IMR-90 (cell line): ENCODE results near the gene EPB41L5. TPM values are rescaled to one million over a fixed set of nuclear protein-coding genes. Genes with fewer than 3 reads are reported as not detected.
A peak's percentile ranks its signal among the peaks of the same experiment; 100 is the strongest.

Experiments
- ATAC-seq: fragments of 200-7000 bp; cut with Tn5 transposase; 2 replicates; pipeline ENCODE4 v1.9.1; 2020; ENCODE audit warnings: low read depth, mild to moderate bottlenecking, moderate library complexity
- BruUV-seq: library from RNA; stranded (reverse); fragments of 400-500 nt; replicated peaks from 2 replicates; lab custom pipeline; 2021; lab: Mats Ljungman, UMichigan
- CTCF ChIA-PET: fragments of 300-600 bp; formaldehyde crosslinking; extraction: SDS; loops from one replicate; lab custom pipeline; 2021; ENCODE audit warnings: antibody characterized with exemption; lab: Yijun Ruan, JAX
- POLR2A ChIA-PET: fragments of 300-600 bp; sonication (Branson Sonifier 250); formaldehyde crosslinking; loops from one replicate; lab custom pipeline; 2022; ENCODE audit warnings: antibody characterized with exemption; ENCODE audit not compliant: unreplicated experiment; lab: Charles Lee
- DNase-seq: peaks from one replicate; pipeline ENCODE4 v3.0.0; 2013
- H2AFZ ChIP-seq: replicated peaks from 2 replicates; pipeline ENCODE3; 2013; ENCODE audit warnings: low read length, mild to moderate bottlenecking; ENCODE audit not compliant: poor library complexity
- H2AK5ac ChIP-seq: 2 replicates; pipeline ENCODE4 v1.6.1; 2013; ENCODE audit warnings: low read depth, low read length, inconsistent platforms
- H2AK9ac ChIP-seq: replicated peaks from 2 replicates; pipeline ENCODE3; 2013; ENCODE audit warnings: mild to moderate bottlenecking, low read depth, low read length, moderate library complexity; ENCODE audit not compliant: poor library complexity
- H2BK120ac ChIP-seq: 2 replicates; pipeline ENCODE4 v1.6.1; 2013; ENCODE audit warnings: low read depth, low read length, inconsistent platforms
- H2BK15ac ChIP-seq: 3 replicates; pipeline ENCODE4 v1.6.1; 2013; ENCODE audit warnings: low read depth, low read length, inconsistent platforms
- H2BK20ac ChIP-seq: 2 replicates; pipeline ENCODE4 v1.6.1; 2013; ENCODE audit warnings: low read depth, mild to moderate bottlenecking, inconsistent platforms, low read length, moderate library complexity
- H2BK5ac ChIP-seq: 2 replicates; pipeline ENCODE4 v1.6.1; 2013; ENCODE audit warnings: mild to moderate bottlenecking, low read depth, low read length, inconsistent platforms; ENCODE audit not compliant: poor library complexity, severe bottlenecking
- H3K14ac ChIP-seq: replicated peaks from 2 replicates; pipeline ENCODE4 v1.6.1; 2013; ENCODE audit warnings: low read depth, low read length, inconsistent platforms
- H3K18ac ChIP-seq: 2 replicates; pipeline ENCODE4 v1.6.1; 2013; ENCODE audit warnings: low read depth, low read length, control low read depth
- H3K23ac ChIP-seq: 2 replicates; pipeline ENCODE4 v1.6.1; 2013; ENCODE audit warnings: low read depth, low read length, inconsistent platforms
- H3K27ac ChIP-seq: 2 replicates; pipeline ENCODE4 v1.5.1; 2013; ENCODE audit warnings: mild to moderate bottlenecking, control low read depth, low read length; ENCODE audit not compliant: insufficient read depth
- H3K27me3 ChIP-seq: 2 replicates; pipeline ENCODE4 v1.6.1; 2013; ENCODE audit warnings: low read length; ENCODE audit not compliant: control insufficient read depth, insufficient read depth
- H3K36me3 ChIP-seq: 2 replicates; pipeline ENCODE4 v1.6.1; 2013; ENCODE audit warnings: low read length, mixed read lengths; ENCODE audit not compliant: control insufficient read depth, insufficient read depth
- H3K4ac ChIP-seq: 2 replicates; pipeline ENCODE4 v1.6.1; 2013; ENCODE audit warnings: low read depth, low read length, inconsistent platforms
- H3K4me1 ChIP-seq: 2 replicates; pipeline ENCODE4 v1.6.1; 2013; ENCODE audit warnings: low read length, mixed read lengths; ENCODE audit not compliant: control insufficient read depth, insufficient read depth
- H3K4me2 ChIP-seq: 2 replicates; pipeline ENCODE4 v1.6.1; 2013; ENCODE audit warnings: low read depth, mild to moderate bottlenecking, control low read depth, low read length, moderate library complexity
- H3K4me3 ChIP-seq: 2 replicates; pipeline ENCODE4 v1.5.1; 2013; ENCODE audit warnings: low read depth, mild to moderate bottlenecking, control low read depth, low read length, moderate library complexity; ENCODE audit not compliant: insufficient read depth
- H3K56ac ChIP-seq: 2 replicates; pipeline ENCODE4 v1.6.1; 2013; ENCODE audit warnings: low read length, inconsistent platforms; ENCODE audit not compliant: insufficient read depth; ENCODE audit errors: extremely low read depth
- H3K79me1 ChIP-seq, 2 experiments: 2 replicates each; pipeline ENCODE4 v1.6.1; 2013; ENCODE audit warnings: low read length in 2 of 2, inconsistent platforms in 1 of 2, low read depth in 1 of 2
- H3K9ac ChIP-seq: 2 replicates; pipeline ENCODE4 v1.6.1; 2013; ENCODE audit warnings: low read depth, low read length, control low read depth
- H3K9me1 ChIP-seq: 2 replicates; pipeline ENCODE4 v1.6.1; 2013; ENCODE audit warnings: low read length, inconsistent platforms; ENCODE audit not compliant: insufficient read depth
- H3K9me3 ChIP-seq: 2 replicates; pipeline ENCODE4 v1.6.1; 2013; ENCODE audit warnings: low read length; ENCODE audit not compliant: control insufficient read depth, insufficient read depth
- H4K20me1 ChIP-seq: 2 replicates; pipeline ENCODE4 v1.6.1; 2013; ENCODE audit warnings: low read length, inconsistent platforms; ENCODE audit not compliant: insufficient read depth
- H4K5ac ChIP-seq: 2 replicates; pipeline ENCODE4 v1.6.1; 2013; ENCODE audit warnings: mild to moderate bottlenecking, low read depth, low read length, control low read depth
- H4K8ac ChIP-seq, 2 experiments: 2 replicates each; pipeline ENCODE4 v1.6.1; 2013; ENCODE audit warnings: low read depth in 2 of 2, low read length in 2 of 2, control low read depth in 1 of 2, inconsistent platforms in 1 of 2
- H4K91ac ChIP-seq: 2 replicates; pipeline ENCODE4 v1.6.1; 2013; ENCODE audit warnings: low read depth, low read length, inconsistent platforms; ENCODE audit not compliant: insufficient read depth
- CEBPB ChIP-seq: IDR thresholded peaks from 2 replicates; pipeline ENCODE4 v1.6.1; 2012; ENCODE audit warnings: low read depth, low read length, improper control_type of control experiment
- CHD1 ChIP-seq: IDR thresholded peaks from 2 replicates; pipeline ENCODE4 v1.6.1; 2012; ENCODE audit warnings: low read depth, low read length, improper control_type of control experiment
- FOS ChIP-seq: fragments of 150-350 bp; IDR thresholded peaks from 2 replicates; pipeline ENCODE4 v1.6.1; 2016; ENCODE audit warnings: low read depth, low read length
- MAFK ChIP-seq: IDR thresholded peaks from 2 replicates; pipeline ENCODE4 v1.6.1; 2012; ENCODE audit warnings: low read depth, low read length, improper control_type of control experiment
- MXI1 ChIP-seq: IDR thresholded peaks from 2 replicates; pipeline ENCODE4 v1.6.1; 2012; ENCODE audit warnings: low read depth, mild to moderate bottlenecking, low read length, moderate library complexity, borderline replicate concordance
- NFE2L2 ChIP-seq: fragments of 150-350 bp; IDR thresholded peaks from 2 replicates; pipeline ENCODE4 v1.6.1; 2016; ENCODE audit warnings: low read depth, mild to moderate bottlenecking, low read length
- POLR2A ChIP-seq: IDR thresholded peaks from 2 replicates; pipeline ENCODE4 v1.6.1; 2012; ENCODE audit warnings: mild to moderate bottlenecking, low read depth, low read length
- RAD21 ChIP-seq: IDR thresholded peaks from 2 replicates; pipeline ENCODE4 v1.6.1; 2012; ENCODE audit warnings: low read length, improper control_type of control experiment
- RCOR1 ChIP-seq: IDR thresholded peaks from 2 replicates; pipeline ENCODE4 v1.6.1; 2012; ENCODE audit warnings: mild to moderate bottlenecking, low read length, improper control_type of control experiment; ENCODE audit not compliant: insufficient replicate concordance
- RFX5 ChIP-seq: IDR thresholded peaks from 2 replicates; pipeline ENCODE4 v1.8.0; 2012; ENCODE audit warnings: low read depth, mild to moderate bottlenecking, low read length, moderate library complexity
- SMC3 ChIP-seq: fragments of 150-350 bp; IDR thresholded peaks from 2 replicates; pipeline ENCODE4 v1.6.1; 2016; ENCODE audit warnings: low read depth, mild to moderate bottlenecking, antibody characterized with exemption, low read length, moderate library complexity
- USF2 ChIP-seq: fragments of 150-350 bp; IDR thresholded peaks from 2 replicates; pipeline ENCODE4 v1.6.1; 2017; ENCODE audit warnings: mild to moderate bottlenecking, antibody characterized with exemption, low read length, low read depth
- WGBS, 2 experiments: methylation state at CpG; one replicate each; pipeline versions ENCODE4 v1.1.5 to v1.1.7; 2013; ENCODE audit warnings: missing lambda C conversion rate in 2 of 2; ENCODE audit not compliant: insufficient read length in 1 of 2; ENCODE audit errors: extremely low coverage in 2 of 2; 5-methylcytosine and 5-hydroxymethylcytosine counted together
- dilution Hi-C: fragments of 300-500 bp; cut with HindIII; formaldehyde crosslinking; loops from one replicate; pipeline ENCODE4 v1.14.3; 2018; ENCODE audit warnings: low sequenced_read_pairs; ENCODE audit not compliant: unreplicated experiment
- in situ Hi-C: fragments of 300-500 bp; cut with MboI; formaldehyde crosslinking; loops from 3 replicates; pipeline ENCODE4 v1.14.3; 2019; ENCODE audit warnings: low sequenced_read_pairs, inconsistent platforms, mixed read lengths
- intact Hi-C: fragments of 100-400 bp; cut with micrococcal nuclease; formaldehyde crosslinking; loops from 2 replicates; pipeline ENCODE4 v1.10.0; 2022
- polyA plus RNA-seq, 3 experiments: library from polyadenylated mRNA; depleted of rRNA; stranded (reverse); fragments of >200 nt; gene quantifications; 2 replicates each; pipeline ENCODE4 v1.2.3, GENCODE V29; 2012; ENCODE audit warnings: low replicate concordance in 1 of 3
- total RNA-seq: library from RNA; depleted of rRNA; stranded (reverse); fragments of >200 nt; gene quantifications from 2 replicates; pipeline ENCODE4 v1.2.3, GENCODE V29; 2012
- TF ChIP-seq, protein P1 (sequence below): fragments of 150-350 bp; IDR thresholded peaks from 2 replicates; pipeline ENCODE4 v1.6.1; 2016; ENCODE audit warnings: low read depth, mild to moderate bottlenecking, low read length, moderate library complexity, borderline replicate concordance

EPB41L5 gene
- total and polyA plus RNA-seq, 2 of the 4 experiments (the other 2 are of a cell fraction) = 5.1 to 10.6 TPM

DNA sequence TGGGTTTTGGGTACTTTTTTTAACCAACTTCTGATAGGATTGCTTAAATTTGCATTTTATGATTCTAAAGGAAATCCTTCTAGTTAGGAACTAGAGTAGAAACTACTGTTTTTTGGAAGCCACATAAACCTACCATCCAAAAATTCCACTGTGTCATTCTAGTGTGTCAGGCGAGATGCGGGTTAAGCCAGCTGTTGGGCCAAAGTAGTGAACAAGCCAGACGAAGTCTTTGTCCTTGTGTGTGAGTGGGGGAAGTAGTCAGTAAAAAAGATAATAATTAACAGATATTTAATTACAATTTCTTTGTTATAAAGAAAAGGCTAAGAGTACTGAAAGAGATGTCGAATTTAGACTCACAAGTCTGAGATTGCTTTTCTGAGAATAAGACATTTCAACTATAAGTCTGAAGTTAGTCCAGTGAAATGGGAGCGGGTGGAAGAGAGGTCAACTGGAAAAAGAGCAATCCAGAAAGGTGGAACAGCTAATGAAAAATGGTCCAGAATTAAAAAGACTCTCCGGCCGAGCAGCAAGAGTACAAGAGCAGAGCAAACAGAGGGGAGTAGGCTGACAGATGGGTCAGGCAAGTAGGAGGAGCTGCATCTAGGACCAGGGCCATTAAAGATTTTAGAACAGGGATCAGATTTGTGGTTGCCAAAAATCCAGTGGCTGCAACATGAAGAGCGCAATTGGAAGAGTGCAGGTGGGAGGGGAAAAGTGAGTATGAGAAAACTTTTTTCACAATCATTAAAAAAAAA is 1.5 kb downstream of the EPB41L5 start:
- Histone ChIP-seq H3K4me1 (peaks cover 4% of the 10 kb centered on the region; the same call in 1 of the 2 replicates), H2BK15ac (no peak overlapping the region), H3K4ac (no peak overlapping the region), H3K27me3 (no peaks in the 10 kb centered on the region), H2AFZ (no peak overlapping the region), H3K9ac (no peak overlapping the region), H4K20me1 (peaks cover 4% of the 10 kb centered on the region; the same call in 1 of the 2 replicates), H2BK5ac (no peak overlapping the region), H3K4me2 (peak overlapping the region; percentile 92), H4K5ac (no peak overlapping the region), H3K18ac (no peak overlapping the region), H4K8ac (no peak overlapping the region), H2BK20ac (peak overlapping the region; percentile 37), H2AK5ac (no peak overlapping the region), H3K79me1 (peaks cover 7 to 33% of the 10 kb centered on the region in 2 experiments), H2AK9ac (no peak overlapping the region), H3K56ac (no peak overlapping the region), H2BK120ac (no peak overlapping the region), H3K14ac (0 out of 2 replicates have a peak overlapping the region, but pooled peaks have one; percentile 8), H3K9me1 (no peaks in the 10 kb centered on the region), H3K23ac (no peak overlapping the region), H3K36me3 (no peaks in the 10 kb centered on the region), H4K91ac (no peak overlapping the region), H3K9me3 (no peaks in the 10 kb centered on the region), H3K27ac (no peak overlapping the region), H3K4me3 (peak overlapping the region; percentile 93; the same call in 1 of the 2 replicates)
- dilution Hi-C loops (no loop called here), intact Hi-C loops (loop anchor here (5.0 kb wide), 2 partner anchors 53 to 88 kb away; no protein-coding TSS in a partner anchor), in situ Hi-C loops (no loop called here)
- BruUV-seq = no TSS peak
- CTCF ChIA-PET = no interaction called here
- POLR2A ChIA-PET = interaction anchor here (0.5 kb wide), 1 partner anchor 75 kb away, joined by 3 read pairs; no protein-coding TSS in a partner anchor
- no peak for DNase-seq
- TF ChIP-seq CHD1 (no peak), CEBPB (no peak), SMC3 (no peak), NFE2L2 (no peak), POLR2A (no peak), RAD21 (no peak), RFX5 (no peak), FOS (no peak), MAFK (no peak), MXI1 (no peak), USF2 (no peak), RCOR1 (no peak)
- TF ChIP-seq, protein P1, sequence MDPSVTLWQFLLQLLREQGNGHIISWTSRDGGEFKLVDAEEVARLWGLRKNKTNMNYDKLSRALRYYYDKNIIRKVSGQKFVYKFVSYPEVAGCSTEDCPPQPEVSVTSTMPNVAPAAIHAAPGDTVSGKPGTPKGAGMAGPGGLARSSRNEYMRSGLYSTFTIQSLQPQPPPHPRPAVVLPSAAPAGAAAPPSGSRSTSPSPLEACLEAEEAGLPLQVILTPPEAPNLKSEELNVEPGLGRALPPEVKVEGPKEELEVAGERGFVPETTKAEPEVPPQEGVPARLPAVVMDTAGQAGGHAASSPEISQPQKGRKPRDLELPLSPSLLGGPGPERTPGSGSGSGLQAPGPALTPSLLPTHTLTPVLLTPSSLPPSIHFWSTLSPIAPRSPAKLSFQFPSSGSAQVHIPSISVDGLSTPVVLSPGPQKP = no peak
- no peak for ATAC-seq
- 68% methylated on average over 3 of the region's 8 CpGs; no CpG with 5 or more reads in 1 of the 2 experiments for WGBS, 2 experiments
